GF-D8 (cell line): ENCODE measurements around the gene TFAM.

Experiments used
- DNase-seq: peaks from one replicate; lab custom pipeline; 2025; lab: John Stamatoyannopoulos, UW

TFAM gene

GRCh38 chr10:58433571-58433970, 48.4 kb downstream of the TFAM start:
- no peak for DNase-seq

- no peak for DNase-seq
These were observed 50.2 kb downstream of the TFAM start for GRCh38 chr10:58435297-58435985.

- DNase-seq, result no peak
These were observed 50.9 kb downstream of the TFAM start for GRCh38 chr10:58436071-58436470.

GRCh38 chr10:58438340-58438871, 53.2 kb downstream of the TFAM start:
- no peak for DNase-seq

GRCh38 chr10:58438986-58439385, 53.8 kb downstream of the TFAM start:
- DNase-seq, result no peak

- DNase-seq, result no peak
These were observed 54.6 kb downstream of the TFAM start for GRCh38 chr10:58439632-58440364.

GRCh38 chr10:58440484-58440883, 55.3 kb downstream of the TFAM start:
- no peak for DNase-seq

GRCh38 chr10:58444321-58444720, 59.1 kb downstream of the TFAM start:
- no peak for DNase-seq

GRCh38 chr10:58444876-58445275, 59.7 kb downstream of the TFAM start:
- no peak for DNase-seq

GRCh38 chr10:58448121-58448935, 63.1 kb downstream of the TFAM start:
- DNase-seq, result no peak
